ENCODE data around the gene HDAC7.

HDAC7 gene

GRCh38 chr12:47735649-47736048 lies 84.1 kb downstream of the HDAC7 start:
- Histone ChIP-seq H3K36me3 (ENCODE audit: insufficient read depth, low read length) (no peaks in the 10 kb centered on the region), H3K4me2 (ENCODE audit: low read depth, low read length, poor library complexity, severe bottlenecking) (no peak overlapping the region), H3F3A (ENCODE audit: low read depth) (no peaks in the 10 kb centered on the region), H3K9ac (ENCODE audit: low read depth, low read length, poor library complexity, severe bottlenecking) (no peak overlapping the region), H3K9me2 (replicated peaks; ENCODE audit: low read depth, low read length) (no peaks in the 10 kb centered on the region), H4K20me1 (ENCODE audit: insufficient read depth, low read length, poor library complexity, severe bottlenecking) (no peaks in the 10 kb centered on the region), H3K4me1 (ENCODE audit: insufficient read depth, low read length, poor library complexity, severe bottlenecking) (peaks cover 27% of the 10 kb centered on the region), H3K79me2 (ENCODE audit: insufficient read depth, low read length) (peaks cover 3% of the 10 kb centered on the region; the same call in 1 of the 2 replicates), H3K9me3 (ENCODE audit: insufficient read depth, low read depth, low read length) (no peaks in the 10 kb centered on the region), H2AFZ (ENCODE audit: low read length) (no peak overlapping the region), H3K4me3 (ENCODE audit: low read length, poor library complexity, severe bottlenecking) (no peak overlapping the region), H3K27me3 (ENCODE audit: insufficient read depth, low read length, poor library complexity, severe bottlenecking) (no peaks in the 10 kb centered on the region)
- TF ChIP-seq EZH2phosphoT487 (IDR thresholded peaks at IDR 0.05; ENCODE audit: borderline replicate concordance) (no peak), CTCF (conservative IDR thresholded peaks at IDR 0.05; ENCODE audit: low read length) (no peak)

- no peak for TF ChIP-seq CTCF (conservative IDR thresholded peaks at IDR 0.05; ENCODE audit: low read length)
- TF ChIP-seq EZH2phosphoT487 (IDR thresholded peaks at IDR 0.05; ENCODE audit: borderline replicate concordance), result no peak
- H3K4me3 ChIP-seq (ENCODE audit: low read length, poor library complexity, severe bottlenecking), result no peak overlapping the region
- H4K20me1 ChIP-seq (ENCODE audit: insufficient read depth, low read length, poor library complexity, severe bottlenecking), result no peaks in the 10 kb centered on the region
- H2AFZ ChIP-seq (ENCODE audit: low read length), result no peak overlapping the region
- H3K9me2 ChIP-seq (replicated peaks; ENCODE audit: low read depth, low read length), result no peaks in the 10 kb centered on the region
- H3F3A ChIP-seq (ENCODE audit: low read depth), result no peaks in the 10 kb centered on the region
- no peak overlapping the region for H3K9ac ChIP-seq (ENCODE audit: low read depth, low read length, poor library complexity, severe bottlenecking)
- no peaks in the 10 kb centered on the region for H3K36me3 ChIP-seq (ENCODE audit: insufficient read depth, low read length)
- H3K79me2 ChIP-seq (ENCODE audit: insufficient read depth, low read length), result no peaks in the 10 kb centered on the region
- no peaks in the 10 kb centered on the region for H3K9me3 ChIP-seq (ENCODE audit: insufficient read depth, low read depth, low read length)
- H3K4me2 ChIP-seq (ENCODE audit: low read depth, low read length, poor library complexity, severe bottlenecking), result no peak overlapping the region
- H3K27me3 ChIP-seq (ENCODE audit: insufficient read depth, low read length, poor library complexity, severe bottlenecking), result no peaks in the 10 kb centered on the region
- peaks cover 20% of the 10 kb centered on the region for H3K4me1 ChIP-seq (ENCODE audit: insufficient read depth, low read length, poor library complexity, severe bottlenecking)
These were observed 84.8 kb downstream of the HDAC7 start for GRCh38 chr12:47734725-47735480.

GRCh38 chr12:47733142-47733541 lies 86.6 kb downstream of the HDAC7 start:
- H3K9me3 ChIP-seq (ENCODE audit: insufficient read depth, low read depth, low read length), result no peaks in the 10 kb centered on the region
- no peaks in the 10 kb centered on the region for H3K79me2 ChIP-seq (ENCODE audit: insufficient read depth, low read length)
- no peak overlapping the region for H3K4me3 ChIP-seq (ENCODE audit: low read length, poor library complexity, severe bottlenecking)
- no peak overlapping the region for H3K9ac ChIP-seq (ENCODE audit: low read depth, low read length, poor library complexity, severe bottlenecking)
- no peaks in the 10 kb centered on the region for H3K36me3 ChIP-seq (ENCODE audit: insufficient read depth, low read length)
- no peaks in the 10 kb centered on the region for H3K9me2 ChIP-seq (replicated peaks; ENCODE audit: low read depth, low read length)
- H3K4me2 ChIP-seq (ENCODE audit: low read depth, low read length, poor library complexity, severe bottlenecking), result no peak overlapping the region
- no peak overlapping the region for H2AFZ ChIP-seq (ENCODE audit: low read length)
- TF ChIP-seq CTCF (conservative IDR thresholded peaks at IDR 0.05; ENCODE audit: low read length) (no peak), EZH2phosphoT487 (IDR thresholded peaks at IDR 0.05; ENCODE audit: borderline replicate concordance) (no peak)
- no peaks in the 10 kb centered on the region for H3F3A ChIP-seq (ENCODE audit: low read depth)
- peaks cover 2% of the 10 kb centered on the region for H3K4me1 ChIP-seq (ENCODE audit: insufficient read depth, low read length, poor library complexity, severe bottlenecking)
- H3K27me3 ChIP-seq (ENCODE audit: insufficient read depth, low read length, poor library complexity, severe bottlenecking), result no peaks in the 10 kb centered on the region
- no peaks in the 10 kb centered on the region for H4K20me1 ChIP-seq (ENCODE audit: insufficient read depth, low read length, poor library complexity, severe bottlenecking)
